ENCODE results near the gene EFNA4. TPM values are rescaled to one million over a fixed set of nuclear protein-coding genes. Genes with fewer than 3 reads are reported as not detected.

EFNA4 gene
- total and polyA plus RNA-seq, 9 of the 15 experiments (the other 6 are each of a cell fraction or from before 2014, with no cell fraction given): 0.68 to 7.4 (median 6.1) TPM

GRCh38 chr1:155017041-155017945, 46.2 kb upstream of the EFNA4 start (continued):
- TF ChIP-seq ZNF449 (CRISPR knock-in tag; IDR thresholded peaks at IDR 0.05): no peak
- peak; percentile 89 for TF ChIP-seq CXXC5 (CRISPR knock-in tag; IDR thresholded peaks at IDR 0.05)
- peak; percentile 97 for TF ChIP-seq HMGN3 (IDR thresholded peaks at IDR 0.05; ENCODE audit: borderline replicate concordance, extremely low read depth, insufficient read length, low read depth, low read length)
- TF ChIP-seq ESRRB (CRISPR knock-in tag; IDR thresholded peaks at IDR 0.05; ENCODE audit: borderline replicate concordance): no peak
- TF ChIP-seq LEF1 (IDR thresholded peaks at IDR 0.05): 0 out of 2 replicates have a peak, but pooled peaks have one; percentile 27
- no peak for TF ChIP-seq TEAD4 (IDR thresholded peaks at IDR 0.05; ENCODE audit: low read length)
- TF ChIP-seq TEAD4 (CRISPR knock-in tag; IDR thresholded peaks at IDR 0.05; ENCODE audit: borderline replicate concordance): no peak
- 0 out of 2 replicates have a peak, but pooled peaks have one; percentile 30 for TF ChIP-seq ZNF561 (CRISPR knock-in tag; conservative IDR thresholded peaks at IDR 0.05)
- no peak for TF ChIP-seq EZH2 (IDR thresholded peaks at IDR 0.05; ENCODE audit: borderline replicate concordance, low read depth, low read length)
- peak; percentile 45 for TF ChIP-seq TAF1 (IDR thresholded peaks at IDR 0.05; ENCODE audit: control insufficient read depth, extremely low read depth, insufficient read depth, low read length, severe bottlenecking)
- 0 out of 2 replicates have a peak, but pooled peaks have one; percentile 55 for TF ChIP-seq RBM34 (IDR thresholded peaks at IDR 0.05; ENCODE audit: borderline replicate concordance, insufficient read depth, low read length)
- TF ChIP-seq ZNF75A (CRISPR knock-in tag; IDR thresholded peaks at IDR 0.05): no peak
- no peak for TF ChIP-seq ZNF668 (CRISPR knock-in tag; IDR thresholded peaks at IDR 0.05)
- TF ChIP-seq SP1 (CRISPR knock-in tag; IDR thresholded peaks at IDR 0.05): peak; percentile 95
- TF ChIP-seq GABPA (tag; conservative IDR thresholded peaks at IDR 0.05; ENCODE audit: low read depth): peak; percentile 42; the same call in 1 of the 2 replicates
- TF ChIP-seq ESRRA (IDR thresholded peaks at IDR 0.05; ENCODE audit: borderline replicate concordance, low read depth): peak; percentile 64; the same call in 1 of the 2 replicates
- TF ChIP-seq GABPB1 (CRISPR knock-in tag; IDR thresholded peaks at IDR 0.05): peak; percentile 86
- no peak for TF ChIP-seq SIX5 (IDR thresholded peaks at IDR 0.05; ENCODE audit: borderline replicate concordance in 1 of 2, insufficient read depth in 1 of 2, low read depth in 1 of 2, low read length in 2 of 2)
- peak; percentile 18 for TF ChIP-seq TBP (optimal IDR thresholded peaks at IDR 0.05; ENCODE audit: low read depth, low read length)
- TF ChIP-seq ATF2 (CRISPR knock-in tag; IDR thresholded peaks at IDR 0.05): no peak
- no peak for TF ChIP-seq PCBP2 (IDR thresholded peaks at IDR 0.05; ENCODE audit: low read depth, low read length, poor library complexity, severe bottlenecking)
- peak; percentile 59; the same call in 1 of the 2 replicates for TF ChIP-seq ZNF263 (CRISPR knock-in tag; IDR thresholded peaks at IDR 0.05; ENCODE audit: borderline replicate concordance)
- TF ChIP-seq NEUROD1 (IDR thresholded peaks at IDR 0.05; ENCODE audit: borderline replicate concordance, low read depth, low read length, partially characterized antibody): peak; percentile 62
- TF ChIP-seq ILF3 (IDR thresholded peaks at IDR 0.05; ENCODE audit: borderline replicate concordance): no peak
- TF ChIP-seq TFAM (CRISPR knock-in tag; conservative IDR thresholded peaks at IDR 0.05): no peak

Measured in K562 (cell line).